Measurements from ENCODE around the gene PDE11A.

GRCh38 chr2:177619461-177619860 is 453.1 kb downstream of the PDE11A start:
- TF ChIP-seq CTCF (IDR thresholded peaks at IDR 0.05) (no peak), POLR2A (IDR thresholded peaks at IDR 0.05) (no peak)

All from tibial nerve (tissue), 3 donors.